Measurements from ENCODE around the gene CALCOCO2.

Gene CALCOCO2

GRCh38 chr17:48873696-48874443, 43.0 kb downstream of the CALCOCO2 start:
- no peak for TF ChIP-seq CTCF (IDR thresholded peaks at IDR 0.05; ENCODE audit: insufficient read depth, missing control alignments)
- FAIRE-seq = no peak
- DNase-seq (ENCODE audit: insufficient read length, low spot score) = no peak

- no peak for FAIRE-seq
- peak; percentile 68 for DNase-seq (ENCODE audit: insufficient read length, low spot score)
- TF ChIP-seq CTCF (IDR thresholded peaks at IDR 0.05; ENCODE audit: insufficient read depth, missing control alignments) = peak; percentile 100
Observed at GRCh38 chr17:48878920-48879898, 48.4 kb downstream of the CALCOCO2 start.

- no peak for DNase-seq (ENCODE audit: insufficient read length, low spot score)
- TF ChIP-seq CTCF (IDR thresholded peaks at IDR 0.05; ENCODE audit: insufficient read depth, missing control alignments) = no peak
- no peak for FAIRE-seq
Observed at GRCh38 chr17:48882272-48882671, 51.4 kb downstream of the CALCOCO2 start.

- no peak for TF ChIP-seq CTCF (IDR thresholded peaks at IDR 0.05; ENCODE audit: insufficient read depth, missing control alignments)
- DNase-seq (ENCODE audit: insufficient read length, low spot score) = no peak
Observed at GRCh38 chr17:48883171-48883570, 52.3 kb downstream of the CALCOCO2 start.

GRCh38 chr17:48890086-48890485, 59.3 kb downstream of the CALCOCO2 start:
- DNase-seq (ENCODE audit: insufficient read length, low spot score) (no peak), FAIRE-seq (no peak)
- no peak for TF ChIP-seq CTCF (IDR thresholded peaks at IDR 0.05; ENCODE audit: insufficient read depth, missing control alignments)

More at GRCh38 chr17:48883171-48883570, 52.3 kb downstream of the CALCOCO2 start:
- no peak for FAIRE-seq

- no peak for TF ChIP-seq CTCF (IDR thresholded peaks at IDR 0.05; ENCODE audit: insufficient read depth, missing control alignments)
- no peak for FAIRE-seq
- no peak for DNase-seq (ENCODE audit: insufficient read length, low spot score)
Observed at GRCh38 chr17:48892940-48893645, 62.3 kb downstream of the CALCOCO2 start.
